Fibroblast of lung (primary cell): ENCODE data around the gene SLC4A1.

Source experiments
- CTCF ChIP-seq, 2 donors: IDR thresholded peaks in 1 of 2; conservative IDR thresholded peaks in 1 of 2; 1 replicate in 1 of 2; 2 replicates in 1 of 2; pipeline ENCODE4 v1.5.1; 2011 to 2012; ENCODE audit warnings: low read length in 2 of 2, control low read depth in 1 of 2, inconsistent platforms in 1 of 2, low read depth in 1 of 2, mild to moderate bottlenecking in 1 of 2
- EZH2 ChIP-seq: IDR thresholded peaks from 2 replicates; pipeline ENCODE4 v1.5.1; 2012; ENCODE audit warnings: low read length, control low read depth, mild to moderate bottlenecking; ENCODE audit errors: missing control alignments

GRCh38 chr17:44281570-44281969, 13.6 kb upstream of the SLC4A1 start:
- no peak for TF ChIP-seq CTCF (conservative IDR thresholded peaks at IDR 0.05 in 1 of 2, IDR thresholded peaks at IDR 0.05 in 1 of 2; ENCODE audit: low read depth in 1 of 2, low read length in 2 of 2)
- TF ChIP-seq EZH2: no peak
